HepG2 (cell line): ENCODE results near the gene M1AP. TPM values are rescaled to one million over a fixed set of nuclear protein-coding genes. Genes with fewer than 3 reads are reported as not detected.
A peak's percentile ranks its signal among the peaks of the same experiment; 100 is the strongest.

Experiments used
- ATAC-seq: fragments of 200-7000 bp; cut with Tn5 transposase; 3 replicates; pipeline ENCODE4 v1.9.1; 2020; ENCODE audit warnings: mild to moderate bottlenecking, moderate library complexity
- BruUV-seq: library from RNA; stranded (reverse); fragments of 400-500 nt; replicated peaks from 2 replicates; lab custom pipeline; 2021; lab: Mats Ljungman, UMichigan
- CTCF ChIA-PET: fragments of 300-600 bp; formaldehyde crosslinking; extraction: SDS; loops from one replicate; lab custom pipeline; 2021; ENCODE audit warnings: low total read pairs, inconsistent platforms, low intra/inter-chr PET ratio; lab: Yijun Ruan, JAX
- POLR2A ChIA-PET: fragments of 350-600 bp; sonication (Branson Sonifier 250); formaldehyde crosslinking; loops from one replicate; lab custom pipeline; 2020; ENCODE audit warnings: antibody characterized with exemption, inconsistent platforms; lab: Yijun Ruan, JAX
- DNase-seq: peaks from one replicate; pipeline ENCODE4 v3.0.0-alpha.2; 2015; ENCODE audit warnings: low spot score
- FAIRE-seq: peaks from 3 replicates; lab custom pipeline; 2011; peaks lifted over from hg19 to GRCh38; lab: Jason Lieb, UNC
- H2AFZ ChIP-seq: one replicate; pipeline ENCODE4 v1.6.1; 2011; ENCODE audit warnings: low read length, inconsistent platforms
- H3K27ac ChIP-seq: fragments of 300-600 bp; 3 replicates; pipeline ENCODE4 v1.8.0; 2011; ENCODE audit warnings: mixed run types, mild to moderate bottlenecking, mixed read lengths, low read length, inconsistent platforms; ENCODE audit not compliant: insufficient read depth; ENCODE audit errors: extremely low read length
- H3K27me3 ChIP-seq, 2 experiments: fragments of 200-600 bp in 1 of 2; 2 replicates in 1 of 2; 3 replicates in 1 of 2; pipeline versions ENCODE4 v1.6.0 to v1.8.0; 2011; ENCODE audit warnings: low read length in 2 of 2, mild to moderate bottlenecking in 2 of 2, moderate library complexity in 2 of 2, inconsistent platforms in 1 of 2; ENCODE audit not compliant: insufficient read depth in 2 of 2, control insufficient read depth in 1 of 2
- H3K36me3 ChIP-seq, 2 experiments: fragments of 200-600 bp in 1 of 2; replicated peaks in 1 of 2; 2 replicates in 1 of 2; 3 replicates in 1 of 2; pipeline versions ENCODE4 v1.5.1 to v1.8.0; 2011; ENCODE audit warnings: low read length in 2 of 2, inconsistent platforms in 1 of 2; ENCODE audit not compliant: insufficient read depth in 2 of 2, control insufficient read depth in 1 of 2
- H3K4me1 ChIP-seq: 2 replicates; pipeline ENCODE4 v1.5.1; 2012; ENCODE audit warnings: low read length, inconsistent platforms; ENCODE audit not compliant: insufficient read depth
- H3K4me2 ChIP-seq: 2 replicates; pipeline ENCODE4 v1.6.0; 2011; ENCODE audit warnings: low read depth, low read length, inconsistent platforms
- H3K4me3 ChIP-seq, 3 experiments: fragments of 200-600 bp in 1 of 3; sonication (generic), shearing (Covaris generic) in 1 of 3; replicated peaks in 1 of 3; 2 replicates each; pipeline ENCODE4 v1.5.1; 2011 to 2016; ENCODE audit warnings: low read length in 3 of 3, inconsistent platforms in 2 of 3, low read depth in 2 of 3, mild to moderate bottlenecking in 2 of 3, control low read depth in 1 of 3, mixed read lengths in 1 of 3; ENCODE audit not compliant: insufficient read depth in 1 of 3
- H3K79me2 ChIP-seq: one replicate; pipeline ENCODE4 v1.6.1; 2011; ENCODE audit warnings: low read length, inconsistent platforms; ENCODE audit not compliant: insufficient read depth
- H3K9ac ChIP-seq: 2 replicates; pipeline ENCODE4 v1.6.0; 2011; ENCODE audit warnings: mild to moderate bottlenecking, low read depth, low read length, inconsistent platforms; ENCODE audit not compliant: insufficient read depth
- H3K9me3 ChIP-seq: 2 replicates; pipeline ENCODE4 v1.5.1; 2012; ENCODE audit warnings: mild to moderate bottlenecking, low read length
- H4K20me1 ChIP-seq: 2 replicates; pipeline ENCODE4 v1.6.0; 2011; ENCODE audit warnings: inconsistent platforms, mild to moderate bottlenecking, low read length, moderate library complexity; ENCODE audit not compliant: insufficient read depth
- CENPT ChIP-seq: sonication (generic); formaldehyde crosslinking; IDR thresholded peaks from 2 replicates; pipeline ENCODE4 v1.8.0; 2022; ENCODE audit warnings: low read depth, mild to moderate bottlenecking, moderate library complexity, missing genetic modification reagents
- NFIB ChIP-seq: sonication (generic); formaldehyde crosslinking; IDR thresholded peaks from 2 replicates; pipeline ENCODE4 v1.9.0; 2021; ENCODE audit warnings: missing genetic modification reagents, mild to moderate bottlenecking, borderline replicate concordance
- NPAS2 ChIP-seq: sonication (generic); formaldehyde crosslinking; IDR thresholded peaks from 2 replicates; pipeline ENCODE4 v1.8.0; 2022; ENCODE audit warnings: mild to moderate bottlenecking, missing genetic modification reagents, borderline replicate concordance
- PHF20 ChIP-seq: sonication (generic); formaldehyde crosslinking; IDR thresholded peaks from 2 replicates; pipeline ENCODE4 v1.5.0; 2020; ENCODE audit warnings: mild to moderate bottlenecking, missing genetic modification reagents
- PRPF4 ChIP-seq: fragments of 200-400 bp; formaldehyde crosslinking; IDR thresholded peaks from 2 replicates; pipeline ENCODE4 v1.6.1; 2016; ENCODE audit warnings: low read length, low read depth; ENCODE audit not compliant: poor library complexity, severe bottlenecking
- ZFP90 ChIP-seq: sonication (generic); formaldehyde crosslinking; IDR thresholded peaks from 2 replicates; pipeline ENCODE4 v1.8.0; 2022; ENCODE audit warnings: missing genetic modification reagents, mild to moderate bottlenecking, inconsistent platforms, borderline replicate concordance
- ZNF883 ChIP-seq: sonication (generic); formaldehyde crosslinking; IDR thresholded peaks from 2 replicates; pipeline ENCODE4 v1.5.1; 2020; ENCODE audit warnings: mild to moderate bottlenecking, missing genetic modification reagents; ENCODE audit errors: not compliant biosample characterization
- WGBS: methylation state at CpG from one replicate; pipeline ENCODE4 v1.1.6; 2017; ENCODE audit warnings: low lambda C conversion rate; 5-methylcytosine and 5-hydroxymethylcytosine counted together
- in situ Hi-C: cut with HindIII; loops from 2 replicates; pipeline ENCODE4 v1.10.0; 2017; ENCODE audit warnings: low pct_unique_long_range_greater_than_20kb; ENCODE audit not compliant: extremely low pct_ligation_motif_present
- intact Hi-C: fragments of 100-400 bp; cut with micrococcal nuclease; formaldehyde crosslinking; loops from one replicate; pipeline ENCODE4 v1.10.0; 2022; ENCODE audit not compliant: unreplicated experiment
- polyA plus RNA-seq, 8 experiments: library from polyadenylated mRNA; depleted of rRNA in 3 of 8; stranded (reverse) in 7 of 8; unstranded in 1 of 8; fragments of >200 nt; fragmentation: Illumina TruSeq in 4 of 8; extraction: Trizol in 4 of 8; gene quantifications; 2 replicates each; pipeline versions ENCODE4 v1.2.1 to v1.2.3, GENCODE V29; 2011 to 2016; ENCODE audit warnings: low read depth in 4 of 8, missing spikeins in 1 of 8, mixed read lengths in 1 of 8; ENCODE audit not compliant: insufficient read depth in 1 of 8
- total RNA-seq, 5 experiments: library from RNA; depleted of rRNA; stranded (reverse); fragments of >200 nt; fragmentation: Illumina TruSeq; extraction: Trizol; gene quantifications; 2 replicates each; pipeline ENCODE4 v1.2.3, GENCODE V29; 2016; ENCODE audit warnings: low read depth in 1 of 5
- TF ChIP-seq, protein P1 (sequence below): sonication (generic); formaldehyde crosslinking; IDR thresholded peaks from 2 replicates; pipeline ENCODE4 v1.8.1; 2023; ENCODE audit warnings: mild to moderate bottlenecking, missing genetic modification reagents
- TF ChIP-seq, protein P2 (sequence below): IDR thresholded peaks from 2 replicates; pipeline ENCODE4 v1.6.1; 2012; ENCODE audit warnings: inconsistent platforms
- TF ChIP-seq, protein P3 (sequence below): sonication (generic); formaldehyde crosslinking; IDR thresholded peaks from 2 replicates; pipeline ENCODE4 v1.5.1; 2020; ENCODE audit warnings: missing genetic modification reagents, mild to moderate bottlenecking, borderline replicate concordance

The M1AP gene
- total and polyA plus RNA-seq, 2 of the 13 experiments (the other 11 are each of a cell fraction or from before 2014, with no cell fraction given): not detected

DNA sequence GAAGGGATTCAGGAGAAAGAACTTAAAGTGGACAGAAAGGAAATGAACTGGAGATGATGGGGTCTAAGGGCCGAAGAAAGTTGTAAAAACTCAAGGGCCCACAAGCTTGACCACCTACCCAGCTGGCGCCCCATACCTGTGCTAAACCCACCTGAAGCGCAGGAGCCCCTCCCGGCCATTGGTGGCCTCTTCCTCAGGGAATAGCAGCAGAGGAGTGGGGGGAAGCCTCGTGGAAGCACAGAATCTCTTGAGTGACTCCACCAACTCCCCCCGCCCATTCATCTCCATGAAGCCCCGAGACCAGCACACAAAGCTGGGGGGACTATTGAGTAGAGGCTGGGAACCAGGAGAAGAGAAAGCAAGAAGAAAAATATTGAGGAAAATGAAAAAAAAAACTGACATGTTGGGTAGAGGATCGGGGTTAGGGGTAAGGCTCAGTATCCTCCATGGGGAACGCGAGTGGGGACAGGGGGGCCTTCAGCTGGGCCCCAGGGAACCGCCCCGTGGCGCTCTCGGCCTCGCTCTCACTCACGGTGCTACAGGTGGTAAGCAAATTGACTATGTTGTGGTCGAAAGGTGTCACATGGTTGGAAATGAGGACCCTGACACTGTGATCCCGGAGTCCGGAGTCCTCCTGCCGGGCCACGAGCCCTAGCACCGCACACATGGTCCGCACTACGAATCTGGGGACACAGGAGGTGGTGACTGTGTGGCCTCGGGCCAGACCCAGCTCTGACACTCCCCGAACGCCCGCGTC is 119.4 kb downstream of the M1AP start (continued):
- TF ChIP-seq NPAS2: 0 out of 2 replicates have a peak, but pooled peaks have one; percentile 78
- TF ChIP-seq, protein P1, sequence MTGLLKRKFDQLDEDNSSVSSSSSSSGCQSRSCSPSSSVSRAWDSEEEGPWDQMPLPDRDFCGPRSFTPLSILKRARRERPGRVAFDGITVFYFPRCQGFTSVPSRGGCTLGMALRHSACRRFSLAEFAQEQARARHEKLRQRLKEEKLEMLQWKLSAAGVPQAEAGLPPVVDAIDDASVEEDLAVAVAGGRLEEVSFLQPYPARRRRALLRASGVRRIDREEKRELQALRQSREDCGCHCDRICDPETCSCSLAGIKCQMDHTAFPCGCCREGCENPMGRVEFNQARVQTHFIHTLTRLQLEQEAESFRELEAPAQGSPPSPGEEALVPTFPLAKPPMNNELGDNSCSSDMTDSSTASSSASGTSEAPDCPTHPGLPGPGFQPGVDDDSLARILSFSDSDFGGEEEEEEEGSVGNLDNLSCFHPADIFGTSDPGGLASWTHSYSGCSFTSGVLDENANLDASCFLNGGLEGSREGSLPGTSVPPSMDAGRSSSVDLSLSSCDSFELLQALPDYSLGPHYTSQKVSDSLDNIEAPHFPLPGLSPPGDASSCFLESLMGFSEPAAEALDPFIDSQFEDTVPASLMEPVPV (CRISPR knock-in tag): 0 out of 2 replicates have a peak, but pooled peaks have one; percentile 64
- no peak for TF ChIP-seq NFIB (CRISPR knock-in tag)
- TF ChIP-seq ZFP90 (CRISPR knock-in tag): no peak
- TF ChIP-seq, protein P2, sequence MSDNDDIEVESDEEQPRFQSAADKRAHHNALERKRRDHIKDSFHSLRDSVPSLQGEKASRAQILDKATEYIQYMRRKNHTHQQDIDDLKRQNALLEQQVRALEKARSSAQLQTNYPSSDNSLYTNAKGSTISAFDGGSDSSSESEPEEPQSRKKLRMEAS: peak; percentile 91

DNA sequence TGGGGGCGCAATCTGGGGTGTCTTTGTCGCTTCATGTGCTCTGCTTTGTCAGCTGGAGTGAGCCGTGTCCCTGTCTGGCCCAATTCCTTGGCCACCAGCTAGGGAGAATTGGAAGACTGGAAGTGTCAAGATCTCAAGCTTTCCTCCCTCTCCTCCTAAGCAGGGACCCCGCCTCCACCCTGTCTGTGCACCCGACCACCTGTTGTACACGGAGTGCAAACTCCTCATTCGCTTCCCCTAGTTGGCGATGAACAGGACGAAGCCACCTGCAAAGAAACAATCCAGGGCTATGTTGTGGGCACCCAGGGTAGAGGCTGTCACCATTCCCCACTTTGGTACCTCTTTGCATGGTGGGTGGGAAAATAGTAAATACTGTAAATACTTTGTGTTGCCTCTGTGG is 120.4 kb downstream of the M1AP start:
- Histone ChIP-seq H3K36me3 (peaks cover 23 to 37% of the 10 kb centered on the region in 2 experiments), H3K9me3 (no peaks in the 10 kb centered on the region), H3K79me2 (peaks cover 50% of the 10 kb centered on the region), H3K27ac (peak overlapping the region; percentile 95), H3K4me2 (peak overlapping the region; percentile 94), H3K27me3 (no peaks in the 10 kb centered on the region; a peak in 1 of 5 replicates), H3K9ac (peak overlapping the region; percentile 99; the same call in 1 of the 2 replicates), H3K4me3 (peak overlapping the region; percentile 84 to 100 (median 100); a peak in 2 of 6 replicates), H2AFZ (no peak overlapping the region), H3K4me1 (peaks cover 69% of the 10 kb centered on the region), H4K20me1 (no peaks in the 10 kb centered on the region)
- FAIRE-seq (no peak), DNase-seq (no peak), ATAC-seq (no peak)
- no peak for TF ChIP-seq PRPF4
- TF ChIP-seq CENPT: no peak
- TF ChIP-seq, protein P3, sequence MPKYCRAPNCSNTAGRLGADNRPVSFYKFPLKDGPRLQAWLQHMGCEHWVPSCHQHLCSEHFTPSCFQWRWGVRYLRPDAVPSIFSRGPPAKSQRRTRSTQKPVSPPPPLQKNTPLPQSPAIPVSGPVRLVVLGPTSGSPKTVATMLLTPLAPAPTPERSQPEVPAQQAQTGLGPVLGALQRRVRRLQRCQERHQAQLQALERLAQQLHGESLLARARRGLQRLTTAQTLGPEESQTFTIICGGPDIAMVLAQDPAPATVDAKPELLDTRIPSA (CRISPR knock-in tag): no peak
- no peak for TF ChIP-seq ZNF883 (CRISPR knock-in tag)
- no peak for TF ChIP-seq PHF20
- in situ Hi-C loops (no loop called here), intact Hi-C loops (loop anchor here (2.0 kb wide), 1 partner anchor 69 kb away; the partner anchor contains the start of gene WBP1)
- CTCF ChIA-PET: no interaction called here
- POLR2A ChIA-PET: interaction anchor here (2.5 to 5.9 kb wide), 4 partner anchors 23 to 88 kb away, joined by 9 to 135 read pairs (median 84); partner anchors contain the start of genes CCDC142, LBX2, PCGF1 and TTC31
- 93% methylated on average over 9 of the region's 9 CpGs for WGBS
- TSS peak; percentile 49 for BruUV-seq
